HG02798 (cell line): Measurements from ENCODE around the gene JAK3.

ENCODE experiments used
- ATAC-seq: cut with Tn5 transposase; IDR thresholded peaks from one replicate; pipeline ENCODE4 v1.9.1; 2021; ENCODE audit warnings: mild to moderate bottlenecking; ENCODE audit not compliant: unreplicated experiment, poor library complexity

JAK3 gene

GRCh38 chr19:17866312-17866963, 18.7 kb upstream of the JAK3 start:
- no peak for ATAC-seq

- no peak for ATAC-seq
Measured at GRCh38 chr19:17865364-17866311, 17.9 kb upstream of the JAK3 start.

- ATAC-seq: no peak
Measured at GRCh38 chr19:17863520-17864182, 15.9 kb upstream of the JAK3 start.

DNA sequence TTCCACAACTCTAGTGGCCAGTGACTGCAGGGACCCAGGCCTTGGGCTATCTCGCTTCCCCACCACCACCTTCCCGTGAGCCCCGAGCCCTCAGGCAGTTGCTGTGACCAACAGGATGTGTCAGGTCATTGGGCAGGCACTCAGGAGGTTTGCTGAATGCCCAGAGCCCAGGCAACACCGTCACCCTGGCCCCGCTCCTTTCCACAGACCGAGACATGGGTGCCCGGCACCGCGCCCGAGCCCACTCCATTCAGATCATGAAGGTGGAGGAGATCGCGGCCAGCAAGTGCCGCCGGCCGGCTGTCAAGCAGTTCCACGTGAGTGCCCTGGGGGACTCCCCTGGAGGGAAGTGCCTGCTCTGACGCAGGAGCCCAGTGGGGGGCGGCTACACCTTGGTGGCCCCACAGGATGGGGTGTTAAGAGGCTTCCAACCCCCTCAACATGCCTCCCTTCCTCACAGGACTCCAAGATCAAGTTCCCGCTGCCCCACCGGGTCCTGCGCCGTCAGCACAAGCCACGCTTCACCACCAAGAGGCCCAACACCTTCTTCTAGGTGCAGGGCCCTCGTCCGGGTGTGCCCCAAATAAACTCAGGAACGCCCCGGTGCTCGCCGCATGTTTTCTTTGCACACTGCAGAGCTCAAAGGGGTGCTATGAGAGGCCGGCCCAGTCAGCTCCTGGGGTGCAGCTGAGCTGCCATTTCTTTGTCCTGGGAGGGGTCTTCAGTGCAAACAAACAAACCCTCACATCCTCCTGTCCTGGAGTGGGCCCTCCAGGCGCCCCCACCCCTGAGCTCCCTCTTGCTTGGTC, 15.1 kb upstream of the JAK3 start:
- ATAC-seq: no peak

GRCh38 chr19:17861542-17862402, 14.0 kb upstream of the JAK3 start:
- no peak for ATAC-seq

GRCh38 chr19:17860993-17861360, 13.2 kb upstream of the JAK3 start:
- no peak for ATAC-seq

DNA sequence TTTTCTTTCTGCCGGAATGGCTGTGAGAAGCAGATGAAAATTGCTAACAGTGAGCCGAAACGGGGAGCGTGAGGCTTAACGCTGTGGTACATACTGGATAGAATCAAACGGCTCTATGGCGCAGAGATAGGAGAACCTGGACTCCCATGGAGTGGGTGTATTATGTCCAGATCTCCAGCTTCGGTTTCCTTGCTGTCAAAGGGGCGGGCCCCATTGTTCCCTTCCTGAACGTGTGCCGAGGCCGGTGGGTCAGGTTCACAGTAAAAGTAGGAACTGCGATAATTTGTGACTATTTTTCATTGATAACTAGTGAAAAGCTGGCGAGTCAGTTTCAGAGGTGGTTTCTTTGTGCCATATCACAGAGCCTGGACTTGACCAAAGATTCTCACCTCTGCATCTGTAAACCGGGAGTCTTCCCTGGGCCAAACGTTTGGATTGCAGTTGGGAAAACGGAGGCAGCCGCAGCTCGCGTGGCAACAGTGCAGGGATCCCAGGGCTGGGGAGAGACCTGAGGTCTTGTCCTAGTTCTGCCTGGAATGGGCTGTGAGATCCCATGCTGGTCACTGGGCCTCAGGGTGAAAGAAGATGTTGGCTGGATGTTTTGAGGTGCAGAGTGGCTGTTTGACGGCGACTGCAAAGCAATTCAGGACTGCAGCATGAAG, 12.7 kb upstream of the JAK3 start:
- ATAC-seq: no peak

GRCh38 chr19:17859533-17860330, 11.9 kb upstream of the JAK3 start, which contains the start of gene RPL18A:
TSS of gene RPL18A (plus strand) at chr19:17859910. CDS start at chr19:17859957, 47 bp downstream.
- ATAC-seq: peak; percentile 98

- peak; percentile 20 for ATAC-seq
Measured at GRCh38 chr19:17855280-17856152, 7.7 kb upstream of the JAK3 start.

GRCh38 chr19:17854061-17854460, 6.3 kb upstream of the JAK3 start:
- ATAC-seq: no peak

GRCh38 chr19:17848595-17849292, 962 bp upstream of the JAK3 start:
- ATAC-seq: no peak

- no peak for ATAC-seq
Measured at GRCh38 chr19:17846146-17846545, 1.6 kb downstream of the JAK3 start.

DNA sequence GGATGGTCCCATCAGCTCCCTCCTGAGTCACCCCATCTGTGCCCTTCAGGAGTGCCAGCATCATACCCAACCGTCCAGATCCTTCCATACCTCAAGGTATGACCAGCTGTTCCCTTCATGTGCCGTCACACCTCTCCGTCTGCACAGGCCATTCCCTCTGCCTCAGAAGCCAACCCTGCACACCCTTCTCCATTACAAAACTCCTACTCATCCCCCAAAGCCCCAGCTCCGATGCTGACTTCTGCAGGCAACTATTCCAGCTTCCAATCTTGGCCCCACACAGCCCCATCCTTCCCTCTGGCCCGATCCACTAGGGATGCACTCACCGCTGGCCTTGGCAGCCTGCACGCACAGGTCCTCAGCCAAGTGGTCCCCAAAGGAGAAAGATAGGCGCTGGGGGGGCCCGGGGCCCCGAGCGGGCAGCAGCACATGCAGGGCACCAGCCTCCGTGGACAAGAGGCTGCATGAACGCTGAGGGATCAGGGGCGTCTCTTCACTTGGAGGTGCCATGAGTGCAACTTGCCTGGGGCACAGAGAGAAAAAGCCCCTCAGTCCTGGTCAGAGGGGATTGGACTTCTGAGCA, 3.8 kb downstream of the JAK3 start:
- ATAC-seq: no peak

- no peak for ATAC-seq
Measured at GRCh38 chr19:17843292-17843827, 4.4 kb downstream of the JAK3 start.

GRCh38 chr19:17842663-17843291, 5.0 kb downstream of the JAK3 start:
- ATAC-seq: no peak
